Esophagus squamous epithelium (tissue), 4 donors: Measurements from ENCODE around the gene CYB561.

ENCODE experiments used
- CTCF ChIP-seq, 6 experiments: fragments of 450-650 bp in 4 of 6; fragments of 200-600 bp in 2 of 6; sonication (generic) in 2 of 6; IDR thresholded peaks; one replicate each; pipeline ENCODE4 v1.5.1; 2016 to 2019; ENCODE audit warnings: antibody characterized with exemption in 6 of 6, mild to moderate bottlenecking in 4 of 6, moderate library complexity in 4 of 6
- POLR2A ChIP-seq, 4 donors: fragments of 450-650 bp; IDR thresholded peaks; one replicate each; pipeline ENCODE4 v1.6.1; 2017; ENCODE audit warnings: antibody characterized with exemption in 4 of 4, mild to moderate bottlenecking in 4 of 4, moderate library complexity in 3 of 4

GRCh38 chr17:63425483-63425882 lies 20.6 kb downstream of the CYB561 start:
- TF ChIP-seq CTCF (IDR thresholded peaks at IDR 0.05) (peak; percentile 52 to 97 (median 90)), POLR2A (IDR thresholded peaks at IDR 0.05) (no peak)
